ENCODE results near the gene NDUFS4. TPM values are rescaled to one million over a fixed set of nuclear protein-coding genes. Genes with fewer than 3 reads are reported as not detected.

NDUFS4 gene
- total RNA-seq, 2 experiments from 2014 or later: 53.0 to 53.4 TPM

Other genes starting within 250 kb of the NDUFS4 start
- gene FST, start 80.0 kb upstream of the NDUFS4 start, total RNA-seq: not detected

Data from activated CD8-positive, alpha-beta T cell treated with anti-CD3 and anti-CD28 coated beads, Interleukin-2, amount 10 ng/mL, durations not matched to agents 7 days and 5 days (primary cell).